ENCODE results near the gene KLHL29. TPM values are rescaled to one million over a fixed set of nuclear protein-coding genes. Genes with fewer than 3 reads are reported as not detected.
"Not testable (repeated sequence)": the region's sequence is repeated elsewhere in the genome, so short reads cannot be mapped to it uniquely, and the experiment has no call there.

KLHL29 gene
- total RNA-seq, 2 donors from 2014 or later = 2.0 to 4.2 TPM

- no peak for TF ChIP-seq CTCF (IDR thresholded peaks at IDR 0.05)
- H3K36me3 ChIP-seq = no peaks in the 10 kb centered on the region
Measured at GRCh38 chr2:23734416-23734815, 349.4 kb downstream of the KLHL29 start.

GRCh38 chr2:23736783-23737182 is 351.8 kb downstream of the KLHL29 start:
- not testable (repeated sequence) for H3K4me1 ChIP-seq; H3K27me3 ChIP-seq; H3K27ac ChIP-seq; H3K4me3 ChIP-seq; H3K9me3 ChIP-seq; H3K36me3 ChIP-seq; DNase-seq (ENCODE audit: low spot score)

More at GRCh38 chr2:23734416-23734815, 349.4 kb downstream of the KLHL29 start:
- Histone ChIP-seq H3K4me3 (no peak overlapping the region), H3K27ac (no peak overlapping the region), H3K4me1 (no peaks in the 10 kb centered on the region), H3K27me3 (no peaks in the 10 kb centered on the region), H3K9me3 (no peaks in the 10 kb centered on the region)
- DNase-seq (ENCODE audit: low spot score) = no peak

GRCh38 chr2:23745068-23745725 is 360.2 kb downstream of the KLHL29 start:
- no peak overlapping the region for H3K4me3 ChIP-seq
- no peaks in the 10 kb centered on the region for H3K27me3 ChIP-seq

GRCh38 chr2:23745726-23746105 is 360.7 kb downstream of the KLHL29 start:
- H3K27me3 ChIP-seq = no peaks in the 10 kb centered on the region
- no peaks in the 10 kb centered on the region for H3K9me3 ChIP-seq
- peak; percentile 59 for DNase-seq (ENCODE audit: low spot score)
- TF ChIP-seq CTCF (IDR thresholded peaks at IDR 0.05) = no peak
- peaks cover 0 to 19% of the 10 kb centered on the region in 2 donors for H3K4me1 ChIP-seq
- H3K36me3 ChIP-seq = no peaks in the 10 kb centered on the region
- H3K27ac ChIP-seq = peak overlapping the region in 1 of 2 donors; percentile 32
- no peak overlapping the region for H3K4me3 ChIP-seq

More at GRCh38 chr2:23745068-23745725, 360.2 kb downstream of the KLHL29 start:
- no peaks in the 10 kb centered on the region for H3K9me3 ChIP-seq
- peak overlapping the region in 1 of 2 donors; percentile 32 for H3K27ac ChIP-seq
- no peak for DNase-seq (ENCODE audit: low spot score)
- H3K4me1 ChIP-seq = peaks cover 0 to 19% of the 10 kb centered on the region in 2 donors
- TF ChIP-seq CTCF (IDR thresholded peaks at IDR 0.05) = no peak
- H3K36me3 ChIP-seq = no peaks in the 10 kb centered on the region

- H3K36me3 ChIP-seq = no peaks in the 10 kb centered on the region
- H3K4me1 ChIP-seq = peaks cover 0 to 19% of the 10 kb centered on the region in 2 donors
- no peaks in the 10 kb centered on the region for H3K27me3 ChIP-seq
- DNase-seq (ENCODE audit: low spot score) = no peak
- peak overlapping the region in 1 of 2 donors; percentile 32 for H3K27ac ChIP-seq
- no peaks in the 10 kb centered on the region for H3K9me3 ChIP-seq
- TF ChIP-seq CTCF (IDR thresholded peaks at IDR 0.05) = no peak
- H3K4me3 ChIP-seq = no peak overlapping the region
Measured at GRCh38 chr2:23746141-23746863, 361.3 kb downstream of the KLHL29 start.

GRCh38 chr2:23751747-23752265 is 366.8 kb downstream of the KLHL29 start:
- Histone ChIP-seq H3K27ac (no peak overlapping the region), H3K9me3 (no peaks in the 10 kb centered on the region), H3K4me1 (no peaks in the 10 kb centered on the region), H3K4me3 (no peak overlapping the region), H3K36me3 (peaks cover 8% of the 10 kb centered on the region), H3K27me3 (no peaks in the 10 kb centered on the region)
- TF ChIP-seq CTCF (IDR thresholded peaks at IDR 0.05) = no peak
- DNase-seq (ENCODE audit: low spot score) = no peak
